BE2C (cell line): ENCODE measurements around the gene DAB2IP.

ENCODE experiments used
- DNase-seq: peaks from one replicate; pipeline ENCODE4 v3.0.0-alpha.2; 2020
- H3K27me3 ChIP-seq: fragments of 250-450 bp; sonication (Bioruptor Pico); 2 replicates; pipeline ENCODE4 v1.5.1; 2020; ENCODE audit warnings: mild to moderate bottlenecking
- H3K36me3 ChIP-seq: fragments of 250-450 bp; sonication (Bioruptor Pico); 2 replicates; pipeline ENCODE4 v1.5.1; 2020; ENCODE audit warnings: mild to moderate bottlenecking
- H3K4me1 ChIP-seq: fragments of 250-450 bp; sonication (Bioruptor Pico); 2 replicates; pipeline ENCODE4 v1.5.1; 2020
- H3K4me3 ChIP-seq: 2 replicates; pipeline ENCODE4 v1.5.1; 2011; ENCODE audit warnings: low read depth, low read length
- H3K9me3 ChIP-seq: fragments of 250-450 bp; sonication (Bioruptor Pico); 2 replicates; pipeline ENCODE4 v1.5.1; 2020
- CTCF ChIP-seq: IDR thresholded peaks from 2 replicates; pipeline ENCODE4 v1.5.1; 2012; ENCODE audit warnings: mild to moderate bottlenecking, low read depth, low read length

The DAB2IP gene

GRCh38 chr9:121800376-121800775 lies 148.9 kb downstream of the DAB2IP start:
- TF ChIP-seq CTCF: no peak
- Histone ChIP-seq H3K9me3 (peaks cover 6% of the 10 kb centered on the region; the same call in 1 of the 2 replicates), H3K4me1 (no peaks in the 10 kb centered on the region)

GRCh38 chr9:121801579-121801978 lies 150.1 kb downstream of the DAB2IP start:
- H3K36me3 ChIP-seq: no peaks in the 10 kb centered on the region
- no peaks in the 10 kb centered on the region for H3K4me1 ChIP-seq
- H3K9me3 ChIP-seq: peaks cover 6% of the 10 kb centered on the region; the same call in 1 of the 2 replicates
- no peak for DNase-seq
- no peak overlapping the region for H3K4me3 ChIP-seq
- no peak for TF ChIP-seq CTCF
- no peaks in the 10 kb centered on the region for H3K27me3 ChIP-seq

More at GRCh38 chr9:121800376-121800775, 148.9 kb downstream of the DAB2IP start:
- no peak for DNase-seq
- no peaks in the 10 kb centered on the region for H3K27me3 ChIP-seq
- no peak overlapping the region for H3K4me3 ChIP-seq
- H3K36me3 ChIP-seq: no peaks in the 10 kb centered on the region

GRCh38 chr9:121802753-121803152 lies 151.3 kb downstream of the DAB2IP start:
- TF ChIP-seq CTCF: no peak
- Histone ChIP-seq H3K27me3 (no peaks in the 10 kb centered on the region), H3K4me1 (no peaks in the 10 kb centered on the region), H3K36me3 (no peaks in the 10 kb centered on the region), H3K4me3 (no peak overlapping the region), H3K9me3 (peaks cover 6% of the 10 kb centered on the region; the same call in 1 of the 2 replicates)
- DNase-seq: no peak

GRCh38 chr9:121807069-121807822 lies 155.8 kb downstream of the DAB2IP start:
- no peak for TF ChIP-seq CTCF
- no peak for DNase-seq
- Histone ChIP-seq H3K4me1 (no peaks in the 10 kb centered on the region), H3K9me3 (peaks cover 6% of the 10 kb centered on the region; the same call in 1 of the 2 replicates), H3K27me3 (no peaks in the 10 kb centered on the region), H3K36me3 (no peaks in the 10 kb centered on the region), H3K4me3 (no peak overlapping the region)

GRCh38 chr9:121807823-121808278 lies 156.4 kb downstream of the DAB2IP start:
- no peaks in the 10 kb centered on the region for H3K27me3 ChIP-seq
- H3K9me3 ChIP-seq: peaks cover 6% of the 10 kb centered on the region; the same call in 1 of the 2 replicates
- DNase-seq: no peak
- no peaks in the 10 kb centered on the region for H3K4me1 ChIP-seq
- TF ChIP-seq CTCF: no peak
- no peak overlapping the region; the same call in 1 of the 2 replicates for H3K4me3 ChIP-seq
- no peaks in the 10 kb centered on the region for H3K36me3 ChIP-seq

- H3K4me3 ChIP-seq: no peak overlapping the region
- no peaks in the 10 kb centered on the region for H3K27me3 ChIP-seq
- H3K36me3 ChIP-seq: no peaks in the 10 kb centered on the region
- no peaks in the 10 kb centered on the region for H3K4me1 ChIP-seq
- DNase-seq: no peak
- peaks cover 6% of the 10 kb centered on the region; the same call in 1 of the 2 replicates for H3K9me3 ChIP-seq
- TF ChIP-seq CTCF: no peak
Observed at GRCh38 chr9:121808781-121809180, 157.3 kb downstream of the DAB2IP start.
